Endothelial cell of umbilical vein (primary cell): Measurements from ENCODE around the gene HOXD3. TPM values are rescaled to one million over a fixed set of nuclear protein-coding genes. Genes with fewer than 3 reads are reported as not detected.

ENCODE experiments used
- BruUV-seq: library from RNA; stranded (reverse); fragments of 400-500 nt; replicated peaks from 2 replicates; lab custom pipeline; 2021; lab: Mats Ljungman, UMichigan
- CTCF ChIA-PET: fragments of 300-600, 350-600 bp; sonication (Branson Sonifier 250); formaldehyde crosslinking; loops from one replicate; lab custom pipeline; 2021; ENCODE audit warnings: antibody characterized with exemption, inconsistent platforms; lab: Charles Lee
- POLR2A ChIA-PET: fragments of 300-600, 350-600 bp; sonication (Branson Sonifier 250); formaldehyde crosslinking; loops from one replicate; lab custom pipeline; 2021; ENCODE audit warnings: antibody characterized with exemption, inconsistent platforms; lab: Charles Lee
- DNase-seq: peaks from one replicate; pipeline ENCODE4 v3.0.0-alpha.2; 2011; ENCODE audit warnings: low read depth, low spot score
- FAIRE-seq: peaks from 2 replicates; lab custom pipeline; 2011; peaks lifted over from hg19 to GRCh38; lab: Jason Lieb, UNC
- H2AFZ ChIP-seq: 2 replicates; pipeline ENCODE4 v1.6.0; 2012; ENCODE audit warnings: low read depth, low read length, control low read depth, inconsistent platforms
- H3K27ac ChIP-seq: 2 replicates; pipeline ENCODE4 v1.5.1; 2011; ENCODE audit warnings: low read depth, mild to moderate bottlenecking, control low read depth, low read length, moderate library complexity; ENCODE audit not compliant: insufficient read depth
- H3K27me3 ChIP-seq, 2 experiments: 2 replicates each; pipeline versions ENCODE4 v1.6.0 to v1.6.1; 2011; ENCODE audit warnings: low read length in 2 of 2, mixed read lengths in 1 of 2; ENCODE audit not compliant: control insufficient read depth in 2 of 2, insufficient read depth in 2 of 2
- H3K36me3 ChIP-seq, 2 experiments: 2 replicates in 1 of 2; 3 replicates in 1 of 2; pipeline ENCODE4 v1.5.1; 2011; ENCODE audit warnings: low read length in 2 of 2, mild to moderate bottlenecking in 1 of 2, moderate library complexity in 1 of 2; ENCODE audit not compliant: control insufficient read depth in 2 of 2, insufficient read depth in 2 of 2; ENCODE audit errors: extremely low read depth in 1 of 2
- H3K4me1 ChIP-seq: 3 replicates; pipeline ENCODE4 v1.5.1; 2011; ENCODE audit warnings: mild to moderate bottlenecking, low read length; ENCODE audit not compliant: control insufficient read depth, insufficient read depth; ENCODE audit errors: extremely low read depth
- H3K4me2 ChIP-seq: 2 replicates; pipeline ENCODE4 v1.6.1; 2011; ENCODE audit warnings: low read length, control low read depth, mixed read lengths; ENCODE audit not compliant: insufficient read depth
- H3K4me3 ChIP-seq, 3 experiments: fragments of 200-600 bp in 1 of 3; sonication (generic), shearing (Covaris generic) in 1 of 3; replicated peaks in 1 of 3; 2 replicates each; pipeline ENCODE4 v1.5.1; 2011 to 2016; ENCODE audit warnings: control low read depth in 3 of 3, low read length in 3 of 3, mild to moderate bottlenecking in 2 of 3, inconsistent platforms in 1 of 3, low read depth in 1 of 3, moderate library complexity in 1 of 3; ENCODE audit not compliant: insufficient read depth in 1 of 3
- H3K79me2 ChIP-seq: 2 replicates; pipeline ENCODE4 v1.6.0; 2012; ENCODE audit warnings: low read length, inconsistent platforms; ENCODE audit not compliant: control insufficient read depth, insufficient read depth
- H3K9ac ChIP-seq: replicated peaks from 2 replicates; pipeline ENCODE3; 2011; ENCODE audit warnings: low read length, control low read depth; ENCODE audit not compliant: insufficient read depth; ENCODE audit errors: extremely low read depth
- H3K9me1 ChIP-seq: replicated peaks from 3 replicates; pipeline ENCODE4 v1.6.0; 2011; ENCODE audit warnings: mild to moderate bottlenecking, low read length; ENCODE audit not compliant: control insufficient read depth, insufficient read depth; ENCODE audit errors: extremely low read depth
- H3K9me3 ChIP-seq: replicated peaks from 2 replicates; pipeline ENCODE4 v1.5.1; 2012; ENCODE audit warnings: low read length, inconsistent platforms; ENCODE audit not compliant: control insufficient read depth, insufficient read depth
- H4K20me1 ChIP-seq: replicated peaks from 2 replicates; pipeline ENCODE3; 2011; ENCODE audit warnings: mild to moderate bottlenecking, low read length; ENCODE audit not compliant: control insufficient read depth, insufficient read depth; ENCODE audit errors: extremely low read depth
- CTCF ChIP-seq, 2 donors: IDR thresholded peaks; 1 replicate in 1 of 2; 2 replicates in 1 of 2; pipeline ENCODE4 v1.5.1; 2011; ENCODE audit warnings: low read length in 2 of 2, mild to moderate bottlenecking in 2 of 2, moderate library complexity in 2 of 2, control low read depth in 1 of 2, inconsistent platforms in 1 of 2, low read depth in 1 of 2; ENCODE audit not compliant: insufficient read depth in 1 of 2; ENCODE audit errors: extremely low read depth in 1 of 2
- EZH2 ChIP-seq: IDR thresholded peaks from 2 replicates; pipeline ENCODE4 v1.6.1; 2012; ENCODE audit warnings: borderline replicate concordance, low read depth, mild to moderate bottlenecking, moderate library complexity, low read length, inconsistent platforms; ENCODE audit not compliant: severe bottlenecking
- FOS ChIP-seq: IDR thresholded peaks from 2 replicates; pipeline ENCODE4 v1.6.1; 2011; ENCODE audit warnings: mild to moderate bottlenecking, low read length, moderate library complexity, borderline replicate concordance; ENCODE audit not compliant: insufficient read depth
- GATA2 ChIP-seq: IDR thresholded peaks from 2 replicates; pipeline ENCODE4 v1.7.0; 2011; ENCODE audit warnings: low read depth, mild to moderate bottlenecking, moderate library complexity, mixed read lengths, low read length; ENCODE audit not compliant: insufficient read length, insufficient read depth
- JUN ChIP-seq: IDR thresholded peaks from 2 replicates; pipeline ENCODE4 v1.6.1; 2011; ENCODE audit warnings: borderline replicate concordance, low read depth; ENCODE audit not compliant: insufficient read length, insufficient read depth
- MAX ChIP-seq: IDR thresholded peaks from 2 replicates; pipeline ENCODE4 v1.6.1; 2011; ENCODE audit not compliant: insufficient read depth, insufficient read length
- MYC ChIP-seq: IDR thresholded peaks from one replicate; pipeline ENCODE4 v1.6.1; 2011; ENCODE audit warnings: mild to moderate bottlenecking, low read depth, low read length
- POLR2A ChIP-seq: IDR thresholded peaks from 2 replicates; pipeline ENCODE4 v1.6.1; 2012; ENCODE audit warnings: low read depth, mild to moderate bottlenecking, control low read depth, low read length
- POLR2AphosphoS5 ChIP-seq: IDR thresholded peaks from 2 replicates; pipeline ENCODE4 v1.6.1; 2012; ENCODE audit warnings: low read depth, mild to moderate bottlenecking, control low read depth, low read length, moderate library complexity; ENCODE audit not compliant: insufficient read depth
- dilution Hi-C: fragments of 300-500 bp; cut with MboI; formaldehyde crosslinking; loops from one replicate; pipeline ENCODE4 v1.15.0; 2019; ENCODE audit warnings: low sequenced_read_pairs; ENCODE audit not compliant: extremely low pct_ligation_motif_present
- intact Hi-C: fragments of 100-400 bp; cut with micrococcal nuclease; formaldehyde crosslinking; loops from one replicate; pipeline ENCODE4 v1.10.0; 2022
- polyA plus RNA-seq, 4 experiments: library from polyadenylated mRNA; depleted of rRNA in 3 of 4; stranded (reverse) in 3 of 4; unstranded in 1 of 4; fragments of >200 nt; gene quantifications; 2 replicates each; pipeline versions ENCODE4 v1.2.1 to v1.2.3, GENCODE V29; 2011 to 2012; ENCODE audit warnings: missing spikeins in 1 of 4
- total RNA-seq: library from RNA; stranded (reverse); gene quantifications from 2 replicates; pipeline ENCODE4 v1.2.3, GENCODE V29; 2021

Gene HOXD3
- total and polyA plus RNA-seq, 2 donors (not counting 3 experiments of a cell fraction or from before 2014, with no cell fraction given), result 2.9 to 20.9 TPM

- no peak overlapping the region for H3K4me2 ChIP-seq
- H3K9me1 ChIP-seq, result no peaks in the 10 kb centered on the region
- no TSS peak for BruUV-seq
- no peaks in the 10 kb centered on the region for H3K27me3 ChIP-seq
- H3K27ac ChIP-seq, result no peak overlapping the region
- peaks cover 40% of the 10 kb centered on the region for H3K79me2 ChIP-seq
- H3K9ac ChIP-seq, result no peak overlapping the region
- no peaks in the 10 kb centered on the region for H4K20me1 ChIP-seq
- no peak overlapping the region for H2AFZ ChIP-seq
- intact Hi-C loops (no loop called here), dilution Hi-C loops (loop anchor here (25.0 kb wide), 1 partner anchor 488 kb away; no protein-coding TSS in a partner anchor)
- H3K36me3 ChIP-seq, result peaks cover 2 to 16% of the 10 kb centered on the region in 2 experiments
- H3K4me1 ChIP-seq, result no peaks in the 10 kb centered on the region
- H3K4me3 ChIP-seq, result no peak overlapping the region
- CTCF ChIA-PET, result interaction anchor here (3.0 kb wide), 1 partner anchor 405 kb away, joined by 11 read pairs; no protein-coding TSS in a partner anchor
- no peak for FAIRE-seq
- DNase-seq, result no peak
- H3K9me3 ChIP-seq, result no peaks in the 10 kb centered on the region
- POLR2A ChIA-PET, result no interaction called here
- TF ChIP-seq POLR2A (no peak), MYC (no peak), JUN (no peak), FOS (no peak), EZH2 (no peak), CTCF (IDR thresholded peaks at IDR 0.05; ENCODE audit: extremely low read depth in 1 of 2, insufficient read depth in 1 of 2, low read depth in 1 of 2, low read length in 2 of 2) (no peak), GATA2 (no peak), MAX (no peak), POLR2AphosphoS5 (no peak)
Measured at GRCh38 chr2:176149481-176149938, 7.6 kb upstream of the HOXD3 start.
